HEK293 (cell line): Measurements from ENCODE around the gene PES1.

ENCODE experiments used
- CTCF ChIP-seq: fragments of 450-650 bp; formaldehyde crosslinking; IDR thresholded peaks from 2 replicates; pipeline ENCODE4 v1.5.1; 2016; ENCODE audit warnings: missing biosample characterization, missing genetic modification characterization
- YY1 ChIP-seq: fragments of 450-650 bp; formaldehyde crosslinking; IDR thresholded peaks from 2 replicates; pipeline ENCODE4 v1.5.1; 2018; ENCODE audit warnings: missing biosample characterization, missing genetic modification characterization
- ZNF558 ChIP-seq: fragments of 450-650 bp; formaldehyde crosslinking; IDR thresholded peaks from 2 replicates; pipeline ENCODE4 v1.5.1; 2016; ENCODE audit warnings: missing biosample characterization, missing genetic modification characterization
- TF ChIP-seq, protein P1 (sequence below): sonication (generic); formaldehyde crosslinking; IDR thresholded peaks from 2 replicates; pipeline ENCODE4 v1.8.1; 2022; ENCODE audit warnings: mild to moderate bottlenecking, moderate library complexity, missing genetic modification reagents

GRCh38 chr22:30565341-30565740 lies 26.4 kb downstream of the PES1 start:
- TF ChIP-seq ZNF558 (tag by site-specific recombination), result no peak
- TF ChIP-seq, protein P1, sequence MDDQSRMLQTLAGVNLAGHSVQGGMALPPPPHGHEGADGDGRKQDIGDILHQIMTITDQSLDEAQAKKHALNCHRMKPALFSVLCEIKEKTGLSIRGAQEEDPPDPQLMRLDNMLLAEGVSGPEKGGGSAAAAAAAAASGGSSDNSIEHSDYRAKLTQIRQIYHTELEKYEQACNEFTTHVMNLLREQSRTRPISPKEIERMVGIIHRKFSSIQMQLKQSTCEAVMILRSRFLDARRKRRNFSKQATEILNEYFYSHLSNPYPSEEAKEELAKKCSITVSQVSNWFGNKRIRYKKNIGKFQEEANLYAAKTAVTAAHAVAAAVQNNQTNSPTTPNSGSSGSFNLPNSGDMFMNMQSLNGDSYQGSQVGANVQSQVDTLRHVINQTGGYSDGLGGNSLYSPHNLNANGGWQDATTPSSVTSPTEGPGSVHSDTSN (CRISPR knock-in tag), result no peak
- TF ChIP-seq YY1 (tag by site-specific recombination), result no peak
- TF ChIP-seq CTCF, result no peak
